ENCODE data around the gene CERCAM. TPM values are rescaled to one million over a fixed set of nuclear protein-coding genes. Genes with fewer than 3 reads are reported as not detected.
A peak's percentile ranks its signal among the peaks of the same experiment; 100 is the strongest.

The CERCAM gene
- total RNA-seq, 1 experiment from 2014 or later: 18.7 TPM

DNA sequence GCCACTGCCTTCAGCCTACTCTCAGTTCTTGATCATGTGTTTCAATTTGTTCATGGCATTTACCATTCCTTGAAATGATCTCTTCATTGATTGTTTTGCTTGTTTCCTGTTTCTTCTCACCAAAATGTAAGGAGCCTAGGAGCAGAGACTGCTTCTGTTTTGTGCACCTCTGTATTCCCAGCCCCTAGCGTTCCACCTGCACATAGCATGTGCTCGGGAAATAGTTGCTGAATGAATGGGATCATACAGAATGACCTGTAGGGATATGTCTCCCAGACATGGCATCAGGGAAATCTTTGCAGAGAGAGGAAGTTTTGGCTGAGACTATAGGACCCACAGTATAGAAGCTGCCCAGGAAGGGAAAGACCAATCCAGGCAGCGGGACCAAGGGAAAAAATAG lies 6.2 kb upstream of the CERCAM start:
- H3K36me3 Mint-ChIP-seq (ENCODE audit: insufficient read depth, unreplicated experiment): no peaks in the 10 kb centered on the region
- no peaks in the 10 kb centered on the region for H3K9me3 Mint-ChIP-seq (ENCODE audit: unreplicated experiment)
- no peaks in the 10 kb centered on the region for H3K27me3 ChIP-seq (replicated peaks; ENCODE audit: control insufficient read depth, insufficient read depth, low read length)
- peaks cover 24% of the 10 kb centered on the region for H3K4me1 Mint-ChIP-seq (ENCODE audit: low read depth, unreplicated experiment)
- no peaks in the 10 kb centered on the region for H3K27me3 Mint-ChIP-seq (ENCODE audit: insufficient read depth, unreplicated experiment)
- no peak overlapping the region for H3K4me3 Mint-ChIP-seq (ENCODE audit: unreplicated experiment)
- DNase-seq: no peak
- TF ChIP-seq, protein P1, sequence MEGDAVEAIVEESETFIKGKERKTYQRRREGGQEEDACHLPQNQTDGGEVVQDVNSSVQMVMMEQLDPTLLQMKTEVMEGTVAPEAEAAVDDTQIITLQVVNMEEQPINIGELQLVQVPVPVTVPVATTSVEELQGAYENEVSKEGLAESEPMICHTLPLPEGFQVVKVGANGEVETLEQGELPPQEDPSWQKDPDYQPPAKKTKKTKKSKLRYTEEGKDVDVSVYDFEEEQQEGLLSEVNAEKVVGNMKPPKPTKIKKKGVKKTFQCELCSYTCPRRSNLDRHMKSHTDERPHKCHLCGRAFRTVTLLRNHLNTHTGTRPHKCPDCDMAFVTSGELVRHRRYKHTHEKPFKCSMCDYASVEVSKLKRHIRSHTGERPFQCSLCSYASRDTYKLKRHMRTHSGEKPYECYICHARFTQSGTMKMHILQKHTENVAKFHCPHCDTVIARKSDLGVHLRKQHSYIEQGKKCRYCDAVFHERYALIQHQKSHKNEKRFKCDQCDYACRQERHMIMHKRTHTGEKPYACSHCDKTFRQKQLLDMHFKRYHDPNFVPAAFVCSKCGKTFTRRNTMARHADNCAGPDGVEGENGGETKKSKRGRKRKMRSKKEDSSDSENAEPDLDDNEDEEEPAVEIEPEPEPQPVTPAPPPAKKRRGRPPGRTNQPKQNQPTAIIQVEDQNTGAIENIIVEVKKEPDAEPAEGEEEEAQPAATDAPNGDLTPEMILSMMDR (IDR thresholded peaks at IDR 0.05; ENCODE audit: insufficient read depth in 1 of 2, low read depth in 1 of 2, low read length in 1 of 2, severe bottlenecking in 1 of 2, unreplicated experiment in 1 of 2): peak; percentile 16 to 40
- H3K27ac Mint-ChIP-seq (ENCODE audit: unreplicated experiment): peak overlapping the region; percentile 86
- POLR2A ChIA-PET: no interaction called here
- BruUV-seq (replicated peaks): no TSS peak
- H3K9me3 ChIP-seq: no peaks in the 10 kb centered on the region
- no peak overlapping the region for H3K4me3 ChIP-seq (ENCODE audit: low read depth, low read length)
- CTCF ChIA-PET: no interaction called here
- intact Hi-C loops (cut with micrococcal nuclease; ENCODE audit: unreplicated experiment): no loop called here
- H3K36me3 ChIP-seq (ENCODE audit: control insufficient read depth, insufficient read depth, low read length): no peaks in the 10 kb centered on the region
- H3K4me1 ChIP-seq: peaks cover 25% of the 10 kb centered on the region

DNA sequence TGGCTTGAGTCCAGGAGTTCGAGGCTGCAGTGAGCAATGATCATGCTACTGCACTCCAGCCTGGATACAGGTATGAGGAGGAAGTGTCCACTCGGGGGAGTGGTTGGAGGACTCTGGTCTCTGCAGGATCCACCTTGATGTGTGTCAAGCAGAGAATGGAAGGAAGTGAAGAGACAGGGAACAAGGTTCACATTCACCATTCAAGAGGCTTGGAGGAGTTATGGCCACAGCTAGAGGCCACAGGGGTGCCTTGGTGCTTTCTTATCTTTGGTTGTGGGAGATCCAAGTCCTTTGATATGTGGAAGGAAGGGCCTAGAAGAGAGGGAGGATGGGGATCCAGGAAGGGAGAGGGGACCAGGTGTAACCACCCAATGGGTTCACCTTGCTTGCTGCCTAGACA lies 5.4 kb upstream of the CERCAM start:
- POLR2A ChIA-PET: interaction anchor here (0.6 kb wide), 1 partner anchor 50 kb away, joined by 5 read pairs; no protein-coding TSS in a partner anchor
- TF ChIP-seq, protein P1 (IDR thresholded peaks at IDR 0.05; ENCODE audit: insufficient read depth in 1 of 2, low read depth in 1 of 2, low read length in 1 of 2, severe bottlenecking in 1 of 2, unreplicated experiment in 1 of 2): no peak

DNA sequence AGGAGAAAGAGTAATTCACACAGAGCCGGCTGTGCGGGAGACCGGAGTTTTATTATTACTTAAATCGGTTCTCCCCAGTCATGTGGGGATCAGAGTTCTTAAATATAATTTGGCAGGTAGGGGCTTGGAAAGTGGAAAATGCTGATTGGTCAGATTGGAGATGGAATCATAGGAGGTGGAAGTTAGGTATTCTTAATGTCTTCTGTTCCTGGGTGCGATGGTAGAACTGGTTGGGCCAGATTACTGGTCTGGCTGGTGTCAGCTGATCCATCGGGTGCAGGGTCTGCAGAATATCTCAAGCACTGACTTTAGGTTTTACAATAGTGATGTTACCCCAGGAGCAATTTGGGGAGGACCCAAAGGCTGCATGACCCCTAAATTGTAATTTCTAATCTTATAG lies 4.6 kb upstream of the CERCAM start:
- Mint-ChIP-seq H3K9me3 (ENCODE audit: unreplicated experiment) (no peaks in the 10 kb centered on the region), H3K4me1 (ENCODE audit: low read depth, unreplicated experiment) (peaks cover 24% of the 10 kb centered on the region), H3K36me3 (ENCODE audit: insufficient read depth, unreplicated experiment) (peaks cover 6% of the 10 kb centered on the region), H3K4me3 (ENCODE audit: unreplicated experiment) (peak overlapping the region; percentile 62), H3K27me3 (ENCODE audit: insufficient read depth, unreplicated experiment) (no peaks in the 10 kb centered on the region), H3K27ac (ENCODE audit: unreplicated experiment) (peak overlapping the region; percentile 86)
- ChIA-PET POLR2A (interaction anchor here (0.6 kb wide), 1 partner anchor 49 kb away, joined by 5 read pairs; no protein-coding TSS in a partner anchor), CTCF (interaction anchor here (0.6 kb wide), 3 partner anchors 116 to 209 kb away, joined by 4 to 5 read pairs (median 5); no protein-coding TSS in a partner anchor)
- DNase-seq: peak; percentile 69 to 72
- Histone ChIP-seq H3K4me3 (ENCODE audit: low read depth, low read length) (no peak overlapping the region), H3K36me3 (ENCODE audit: control insufficient read depth, insufficient read depth, low read length) (no peaks in the 10 kb centered on the region), H3K4me1 (peaks cover 32% of the 10 kb centered on the region), H3K9me3 (no peaks in the 10 kb centered on the region), H3K27me3 (replicated peaks; ENCODE audit: control insufficient read depth, insufficient read depth, low read length) (no peaks in the 10 kb centered on the region)
- intact Hi-C loops (cut with micrococcal nuclease; ENCODE audit: unreplicated experiment): no loop called here
- no TSS peak for BruUV-seq (replicated peaks)
- TF ChIP-seq, protein P1 (IDR thresholded peaks at IDR 0.05; ENCODE audit: insufficient read depth in 1 of 2, low read depth in 1 of 2, low read length in 1 of 2, severe bottlenecking in 1 of 2, unreplicated experiment in 1 of 2): no peak

More for the DNA sequence above, 5.4 kb upstream of the CERCAM start:
- peaks cover 24% of the 10 kb centered on the region for H3K4me1 Mint-ChIP-seq (ENCODE audit: low read depth, unreplicated experiment)
- peaks cover 6% of the 10 kb centered on the region for H3K36me3 Mint-ChIP-seq (ENCODE audit: insufficient read depth, unreplicated experiment)
- CTCF ChIA-PET: interaction anchor here (0.6 kb wide), 3 partner anchors 115 to 209 kb away, joined by 4 to 5 read pairs (median 5); no protein-coding TSS in a partner anchor
- no peaks in the 10 kb centered on the region for H3K9me3 Mint-ChIP-seq (ENCODE audit: unreplicated experiment)
- H3K4me1 ChIP-seq: peaks cover 32% of the 10 kb centered on the region
- H3K27me3 Mint-ChIP-seq (ENCODE audit: insufficient read depth, unreplicated experiment): no peaks in the 10 kb centered on the region
- peak overlapping the region; percentile 62 for H3K4me3 Mint-ChIP-seq (ENCODE audit: unreplicated experiment)
- H3K36me3 ChIP-seq (ENCODE audit: control insufficient read depth, insufficient read depth, low read length): no peaks in the 10 kb centered on the region
- no peaks in the 10 kb centered on the region for H3K27me3 ChIP-seq (replicated peaks; ENCODE audit: control insufficient read depth, insufficient read depth, low read length)
- H3K4me3 ChIP-seq (ENCODE audit: low read depth, low read length): no peak overlapping the region
- no TSS peak for BruUV-seq (replicated peaks)
- no peak for DNase-seq
- peak overlapping the region; percentile 86 for H3K27ac Mint-ChIP-seq (ENCODE audit: unreplicated experiment)
- intact Hi-C loops (cut with micrococcal nuclease; ENCODE audit: unreplicated experiment): no loop called here
- H3K9me3 ChIP-seq: no peaks in the 10 kb centered on the region

Data from Caco-2 (cell line).